NCI-H345 treated with DMSO at 0.1 percent for 48 hours (cell line): Measurements from ENCODE around the gene SOX10.
"Not testable (repeated sequence)": the region's sequence is repeated elsewhere in the genome, so short reads cannot be mapped to it uniquely, and the experiment has no call there.

Experiments
- DNase-seq: peaks from one replicate; lab custom pipeline; 2025; ENCODE audit not compliant: unreplicated experiment; lab: John Stamatoyannopoulos, UW

The SOX10 gene

DNA sequence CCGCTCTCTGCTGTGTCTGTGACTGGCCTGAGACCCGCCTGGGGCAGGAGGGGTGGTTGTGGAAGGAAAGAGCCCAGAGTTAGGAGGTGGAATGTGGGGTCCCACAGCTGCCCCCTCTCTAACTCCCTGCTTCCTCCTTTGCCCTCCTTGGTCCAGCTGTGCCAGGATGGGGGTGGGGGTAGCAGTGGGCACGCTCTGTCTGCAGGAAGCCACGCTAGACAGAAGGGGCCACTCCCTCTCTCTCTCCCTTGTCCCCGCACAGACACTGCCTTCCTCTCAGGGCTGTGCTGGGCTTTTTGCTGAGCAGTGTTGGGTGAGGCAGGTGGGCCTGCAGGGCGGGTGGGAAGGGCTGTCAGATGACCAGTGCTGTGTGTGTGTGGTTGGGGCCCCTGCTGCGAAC, 2.0 kb upstream of the SOX10 start:
- no peak for DNase-seq

DNA sequence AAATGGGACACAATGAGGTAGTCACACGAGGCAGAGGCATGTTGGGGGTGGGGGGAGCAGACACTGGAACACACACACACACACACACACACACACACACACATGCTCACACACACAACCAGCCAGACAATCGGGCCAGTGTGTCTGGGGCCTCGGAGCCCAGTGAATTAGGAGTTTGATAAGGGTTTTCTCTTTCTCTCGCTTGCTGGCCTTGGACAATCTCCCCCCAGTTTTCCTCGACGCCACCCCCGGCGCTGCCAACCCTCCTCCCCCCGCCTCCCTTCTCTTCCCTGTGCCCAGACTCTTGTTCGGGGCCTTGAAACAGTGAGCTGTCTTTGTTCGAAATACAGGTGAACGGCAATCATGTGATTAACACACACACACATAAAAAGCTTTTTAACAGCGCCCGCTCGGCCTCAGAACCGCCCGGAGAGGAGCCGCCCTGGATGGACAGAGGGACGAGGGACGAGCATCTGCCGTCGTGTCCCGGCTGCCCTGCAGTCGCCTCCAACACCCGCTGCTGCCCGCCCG, 1.5 kb upstream of the SOX10 start:
- no peak for DNase-seq

DNA sequence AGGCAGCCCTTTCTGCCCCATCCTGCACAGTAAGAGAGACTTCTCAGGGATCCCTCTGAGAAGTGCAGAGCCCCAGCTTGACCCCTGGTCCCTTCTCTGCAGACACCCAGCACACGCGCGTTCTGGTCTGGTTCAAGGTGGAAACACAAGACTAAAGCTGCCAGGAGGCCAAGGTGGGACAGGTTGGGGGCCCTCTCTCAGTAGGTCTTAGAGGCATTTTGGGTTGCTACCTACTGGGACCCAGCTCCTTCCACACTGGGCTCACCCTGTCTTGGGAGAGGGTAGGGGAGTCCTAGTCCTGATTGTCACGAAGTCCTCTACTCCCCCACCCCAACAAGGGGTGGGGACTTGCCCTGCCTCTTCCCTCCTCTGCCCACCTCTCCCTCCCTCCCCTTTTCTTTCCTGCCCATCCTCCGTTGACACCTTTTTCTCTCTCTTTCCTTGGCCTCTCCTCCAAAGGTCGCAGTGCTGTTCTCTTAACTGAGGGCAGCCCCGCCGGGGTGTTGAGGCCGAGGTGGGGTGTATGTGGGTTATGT, 763 bp upstream of the SOX10 start:
- DNase-seq: no peak

DNA sequence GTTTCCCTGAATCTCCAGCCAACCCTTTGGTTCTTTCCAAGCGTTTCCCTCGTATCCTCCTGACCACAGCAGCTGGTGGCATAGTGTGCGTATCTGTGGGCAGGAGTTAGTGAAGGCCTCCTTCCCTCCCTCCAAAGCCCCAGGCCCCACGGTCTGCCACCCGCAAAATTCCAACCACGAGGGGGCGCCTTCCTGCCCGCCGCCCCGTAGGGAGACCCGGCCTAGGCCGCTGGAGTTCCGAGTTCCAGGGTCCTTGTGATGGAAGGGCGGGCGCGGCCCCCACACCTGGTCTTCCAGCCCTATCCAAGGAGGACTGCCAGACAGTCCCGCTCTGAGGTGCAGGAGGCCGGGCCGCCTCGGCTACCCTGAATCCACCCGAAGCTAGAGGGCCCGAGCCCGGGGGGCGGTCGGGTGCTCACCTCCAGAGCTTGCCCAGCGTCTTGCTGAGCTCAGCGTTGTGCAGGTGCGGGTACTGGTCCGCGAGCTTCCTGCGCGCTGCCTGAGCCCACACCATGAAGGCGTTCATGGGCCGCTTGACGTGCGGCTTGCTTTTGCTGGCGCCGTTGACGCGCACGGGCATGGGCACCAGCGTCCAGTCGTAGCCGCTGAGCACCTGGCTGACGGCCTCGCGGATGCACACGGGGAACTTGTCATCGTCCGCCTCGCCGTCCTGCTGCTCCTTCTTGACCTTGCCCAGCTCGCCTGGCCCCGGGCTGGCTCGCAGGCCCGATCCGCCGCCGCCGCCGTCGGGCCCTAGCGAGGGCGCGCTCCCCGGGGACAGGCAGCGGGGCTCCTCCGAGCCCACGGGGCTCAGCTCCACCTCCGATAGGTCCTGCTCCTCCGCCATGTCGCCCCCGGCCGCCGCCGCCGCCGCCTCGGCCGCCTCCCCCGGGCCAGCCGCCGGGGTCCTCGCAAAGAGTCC, 1.2 kb downstream of the SOX10 start:
- DNase-seq: no peak

DNA sequence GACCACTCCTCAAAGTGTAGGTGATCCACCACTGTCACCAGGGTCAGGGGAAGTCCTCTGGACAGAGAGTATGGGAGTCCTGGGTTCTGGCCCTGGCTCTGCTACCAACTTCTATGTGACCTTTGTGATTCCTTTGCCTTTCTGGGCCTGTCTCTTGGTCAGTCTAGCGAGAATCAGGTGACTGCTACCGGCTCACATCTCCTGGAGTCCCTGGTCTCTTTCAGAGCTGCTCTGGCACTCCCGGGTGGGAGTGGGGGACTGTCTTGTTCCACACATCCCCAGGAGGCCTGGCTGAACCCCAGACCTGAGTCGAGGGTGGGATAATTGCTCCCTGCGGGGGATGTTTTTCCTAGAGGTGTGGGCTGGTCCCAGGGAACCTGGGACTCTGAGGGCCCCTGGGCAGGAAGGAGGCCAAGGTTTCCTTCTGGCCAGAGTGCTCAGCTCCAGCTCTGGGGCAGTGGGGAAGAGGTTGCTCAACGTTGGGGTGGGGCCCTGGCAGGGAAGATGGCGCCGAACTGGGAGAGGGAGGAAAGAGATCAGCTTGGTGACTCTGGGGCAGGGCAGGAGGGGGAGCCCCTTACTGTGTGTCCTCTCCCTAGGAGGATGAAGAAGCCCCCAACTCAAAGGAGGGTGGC, 2.1 kb downstream of the SOX10 start:
- no peak for DNase-seq

DNA sequence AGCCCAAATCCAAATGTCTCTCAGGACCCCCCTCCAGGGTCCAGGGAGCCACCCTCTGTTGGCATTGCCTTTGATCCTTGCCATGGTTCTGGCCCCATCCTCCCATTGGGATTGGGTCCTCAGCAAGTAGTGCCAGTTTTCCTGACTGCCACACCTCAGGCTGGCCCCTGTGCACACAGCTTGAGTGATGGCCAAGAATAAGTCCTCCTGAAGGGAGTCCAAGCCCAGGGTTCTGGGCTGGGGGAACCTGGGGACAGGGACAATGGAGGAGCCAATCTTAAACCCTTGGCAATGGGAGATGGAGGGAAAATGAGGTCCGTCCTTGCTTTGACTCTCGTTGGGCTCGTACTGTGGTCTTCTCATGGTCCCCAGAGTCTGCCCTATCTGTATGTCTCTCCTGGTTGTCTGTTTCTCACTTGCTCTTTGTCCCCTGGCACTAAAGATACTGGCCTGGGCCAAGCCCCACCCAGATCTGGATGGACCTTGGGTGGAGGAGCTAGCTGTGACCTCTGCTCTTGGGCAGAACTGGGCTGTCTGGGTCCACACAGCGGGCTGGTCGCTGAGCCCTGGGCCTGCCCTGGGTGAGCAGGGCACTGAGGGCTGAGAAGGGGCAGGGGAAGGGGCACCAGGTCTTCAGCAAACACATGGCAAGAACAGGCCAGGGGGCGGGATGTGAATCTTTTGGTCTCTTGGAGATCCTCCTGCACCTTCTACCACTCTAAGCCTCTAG, 2.9 kb downstream of the SOX10 start:
- DNase-seq: no peak

DNA sequence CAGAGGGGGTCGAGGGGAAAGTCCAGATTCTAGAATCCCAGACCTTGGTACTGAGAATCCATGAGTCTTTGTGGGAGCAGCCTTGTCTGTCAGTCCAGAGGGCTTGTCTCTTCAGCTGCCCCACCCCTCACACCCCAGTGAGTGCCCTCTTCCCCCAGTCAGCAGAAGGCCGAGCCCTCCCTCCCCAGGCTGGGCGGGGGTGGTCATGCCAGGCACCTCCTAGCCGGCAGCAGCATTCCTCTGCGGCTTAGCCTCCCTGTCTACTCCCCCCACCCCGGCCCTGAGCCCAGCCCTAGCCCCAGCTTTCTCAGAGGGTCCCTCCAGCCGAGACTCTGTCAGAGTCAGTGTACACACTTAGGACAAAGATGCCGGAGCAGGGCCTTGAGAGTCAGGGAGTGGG, 4.6 kb downstream of the SOX10 start:
- DNase-seq: no peak

DNA sequence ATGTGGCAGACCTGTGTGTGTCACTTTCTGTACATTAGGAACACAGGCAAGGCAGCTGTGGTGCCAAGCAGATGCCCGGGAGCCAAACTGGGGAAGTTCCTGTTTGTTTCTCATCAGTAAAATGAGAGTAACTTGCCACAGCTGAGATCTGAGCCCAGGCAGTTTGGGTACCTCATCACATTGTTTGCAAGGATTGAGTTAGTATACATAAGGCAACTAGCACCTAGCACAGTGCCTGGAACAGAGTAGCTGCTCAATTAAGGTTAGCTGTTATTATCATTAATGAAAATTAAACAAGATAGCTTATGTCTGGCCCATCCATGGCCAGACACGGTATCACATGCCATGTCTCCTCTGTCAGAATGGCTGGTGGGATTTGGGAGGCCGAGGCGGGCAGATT, 7.8 kb downstream of the SOX10 start:
- DNase-seq: no peak

DNA sequence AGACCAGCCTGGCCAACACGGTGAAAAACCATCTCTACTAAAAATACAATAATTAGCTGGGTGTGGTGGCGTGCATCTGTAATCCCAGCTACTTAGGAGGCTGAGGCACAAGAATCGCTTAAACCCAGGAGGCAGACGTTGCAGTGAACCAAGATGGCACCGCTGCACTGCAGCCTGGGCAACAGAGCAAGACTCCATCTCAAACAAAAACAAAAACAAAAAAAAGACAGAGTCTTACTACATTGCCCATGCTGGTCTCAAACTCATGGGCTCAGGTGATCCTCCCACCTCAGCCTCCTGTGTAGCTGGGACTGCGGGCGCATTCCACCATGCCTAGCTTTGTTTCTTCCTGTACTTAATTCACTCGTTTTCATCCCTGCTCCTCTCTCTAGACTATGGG, 8.3 kb downstream of the SOX10 start:
- not testable (repeated sequence) for DNase-seq

DNA sequence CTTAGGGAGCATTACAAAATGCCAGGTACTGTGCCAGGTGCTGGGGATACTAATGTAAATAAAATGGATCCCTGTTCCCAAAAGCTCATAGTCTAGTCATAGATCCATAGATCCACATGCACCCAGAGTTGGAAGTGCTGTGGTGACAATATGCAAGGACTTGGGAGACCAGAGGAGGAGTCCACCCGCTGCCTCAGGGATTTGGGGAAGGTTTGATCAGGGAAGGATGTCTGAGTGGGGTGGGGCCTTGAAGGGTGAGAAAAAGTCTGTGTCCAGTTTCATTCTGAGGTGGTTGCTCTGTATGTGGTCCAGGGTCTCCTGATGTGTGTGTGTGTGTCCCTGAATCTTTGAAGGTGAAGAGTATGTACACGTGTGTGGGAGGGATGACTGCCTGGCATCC, 9.2 kb downstream of the SOX10 start:
- no peak for DNase-seq

DNA sequence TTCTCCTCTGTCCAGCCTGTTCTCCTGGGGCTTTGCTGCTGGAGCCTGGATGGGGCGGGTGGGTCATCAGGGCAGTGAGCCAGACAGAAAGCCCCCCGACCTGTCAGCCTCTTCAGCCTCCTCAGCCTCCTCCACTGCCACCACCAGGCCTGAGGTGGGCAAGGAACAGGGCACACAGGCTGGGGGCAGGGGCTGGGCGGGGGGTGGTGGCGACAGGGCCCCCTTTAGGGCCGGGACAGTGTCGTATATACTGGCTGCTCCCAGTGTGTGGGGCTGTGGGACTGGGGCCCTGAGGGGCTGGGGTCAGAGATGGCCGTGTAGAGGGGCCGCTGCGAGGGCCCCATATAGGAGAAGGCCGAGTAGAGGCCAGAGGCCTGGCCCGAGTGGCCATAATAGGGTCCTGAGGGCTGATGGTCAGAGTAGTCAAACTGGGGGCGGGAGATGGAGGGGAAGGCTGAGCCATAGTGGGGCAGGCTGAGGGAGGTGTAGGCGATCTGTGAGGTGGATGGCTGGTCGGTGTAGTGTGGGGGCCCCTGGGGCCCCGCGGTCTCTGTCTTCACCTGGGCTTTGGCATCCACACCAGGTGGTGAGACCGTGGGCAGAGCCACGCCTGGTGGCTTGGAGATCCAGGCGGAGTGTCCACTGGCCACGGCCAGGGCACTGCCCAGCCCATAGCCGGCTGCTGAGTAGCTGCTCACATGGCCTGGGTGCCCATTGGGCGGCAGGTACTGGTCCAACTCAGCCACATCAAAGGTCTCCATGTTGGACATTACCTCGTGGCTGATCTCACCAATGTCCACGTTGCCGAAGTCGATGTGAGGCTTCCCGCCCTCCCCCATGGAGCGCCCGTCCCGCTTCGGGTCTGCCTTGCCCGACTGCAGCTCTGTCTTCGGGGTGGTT, 10.8 kb downstream of the SOX10 start:
- DNase-seq: no peak

DNA sequence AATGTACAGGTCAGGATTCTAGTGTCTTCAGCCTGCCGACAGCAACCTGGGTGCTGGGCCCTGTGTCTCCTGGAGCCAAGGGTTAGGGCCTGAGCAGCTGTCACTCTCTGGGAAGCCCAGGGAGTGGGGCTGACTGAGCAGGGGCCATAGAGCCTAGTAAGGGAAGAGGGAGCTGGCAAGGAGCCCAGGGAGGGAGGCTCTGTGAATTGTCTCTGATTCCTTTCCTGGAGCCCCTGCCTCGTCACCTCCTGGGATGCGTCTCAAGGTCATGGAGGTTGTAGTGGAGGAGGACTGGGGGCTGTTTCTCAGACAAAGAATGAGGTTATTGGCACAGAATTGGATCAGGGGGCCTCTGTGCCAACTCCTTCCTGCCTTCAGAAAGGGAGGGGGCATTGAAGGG, 11.8 kb downstream of the SOX10 start:
- DNase-seq: peak; percentile 19

DNA sequence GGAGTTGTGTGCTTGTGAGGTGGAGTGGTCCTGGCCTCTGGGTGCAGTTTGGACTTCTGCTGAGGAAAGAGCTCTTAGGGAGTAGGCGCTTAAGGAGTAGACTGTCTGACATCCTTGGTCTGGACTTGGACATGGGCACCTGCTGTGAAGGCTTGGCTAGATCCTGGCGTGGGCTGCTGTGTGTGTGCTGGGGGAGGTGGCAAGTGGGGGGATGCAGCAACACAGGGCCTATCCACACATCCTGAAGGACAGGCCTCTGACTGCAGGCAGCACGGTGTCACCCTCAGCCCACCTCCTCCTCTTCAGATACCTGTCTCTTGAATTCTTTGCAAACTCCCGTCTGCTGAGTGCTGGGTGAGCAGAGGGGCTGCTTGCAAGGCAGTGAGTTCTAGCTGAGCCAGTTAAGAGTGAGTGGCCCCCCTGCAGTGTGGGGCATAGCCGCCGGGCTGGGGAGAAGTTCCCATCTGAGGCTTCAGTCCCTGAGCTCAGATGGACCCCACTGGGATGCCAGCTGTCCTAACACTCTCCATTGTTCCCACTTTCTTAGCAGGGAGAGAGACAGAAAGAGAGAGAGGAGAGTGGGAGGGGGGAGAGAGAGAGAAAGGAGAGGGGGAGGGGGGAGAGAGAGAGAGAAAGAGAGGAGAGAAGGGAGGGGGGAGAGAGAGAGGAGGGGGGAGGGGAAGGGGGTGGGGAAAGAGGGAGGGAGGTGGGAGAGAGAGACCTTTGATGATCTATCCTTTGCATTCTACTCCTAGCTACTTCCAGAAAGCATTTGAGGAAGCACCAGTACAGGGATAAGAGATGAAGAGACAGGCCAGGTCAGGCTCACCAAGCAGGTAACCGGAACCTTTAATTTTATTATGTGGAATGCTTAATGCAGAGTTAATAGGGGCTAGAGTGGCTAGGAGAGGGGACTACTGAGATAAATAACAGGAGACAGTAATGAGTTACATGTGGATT, 12.6 kb downstream of the SOX10 start:
- DNase-seq: peak; percentile 12

DNA sequence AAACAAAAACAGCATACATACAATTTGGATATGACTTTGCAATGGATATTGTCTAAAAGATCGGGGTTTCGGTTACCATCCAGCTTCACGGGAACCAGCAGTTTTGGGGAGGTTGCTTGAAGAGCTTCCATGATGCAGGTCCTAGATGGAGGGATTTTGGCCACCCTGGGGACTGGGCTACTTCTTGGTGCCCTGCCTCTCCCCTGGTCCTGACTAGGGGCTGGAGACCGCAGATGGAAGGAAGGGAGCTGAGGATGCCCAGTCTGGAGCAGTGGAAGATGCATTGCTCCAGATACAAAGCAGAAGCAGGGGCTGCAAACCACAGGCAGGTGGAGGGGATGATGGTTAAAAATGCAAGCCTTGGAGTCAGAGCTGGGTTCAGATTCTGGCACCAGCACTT, 13.5 kb downstream of the SOX10 start:
- DNase-seq: no peak

DNA sequence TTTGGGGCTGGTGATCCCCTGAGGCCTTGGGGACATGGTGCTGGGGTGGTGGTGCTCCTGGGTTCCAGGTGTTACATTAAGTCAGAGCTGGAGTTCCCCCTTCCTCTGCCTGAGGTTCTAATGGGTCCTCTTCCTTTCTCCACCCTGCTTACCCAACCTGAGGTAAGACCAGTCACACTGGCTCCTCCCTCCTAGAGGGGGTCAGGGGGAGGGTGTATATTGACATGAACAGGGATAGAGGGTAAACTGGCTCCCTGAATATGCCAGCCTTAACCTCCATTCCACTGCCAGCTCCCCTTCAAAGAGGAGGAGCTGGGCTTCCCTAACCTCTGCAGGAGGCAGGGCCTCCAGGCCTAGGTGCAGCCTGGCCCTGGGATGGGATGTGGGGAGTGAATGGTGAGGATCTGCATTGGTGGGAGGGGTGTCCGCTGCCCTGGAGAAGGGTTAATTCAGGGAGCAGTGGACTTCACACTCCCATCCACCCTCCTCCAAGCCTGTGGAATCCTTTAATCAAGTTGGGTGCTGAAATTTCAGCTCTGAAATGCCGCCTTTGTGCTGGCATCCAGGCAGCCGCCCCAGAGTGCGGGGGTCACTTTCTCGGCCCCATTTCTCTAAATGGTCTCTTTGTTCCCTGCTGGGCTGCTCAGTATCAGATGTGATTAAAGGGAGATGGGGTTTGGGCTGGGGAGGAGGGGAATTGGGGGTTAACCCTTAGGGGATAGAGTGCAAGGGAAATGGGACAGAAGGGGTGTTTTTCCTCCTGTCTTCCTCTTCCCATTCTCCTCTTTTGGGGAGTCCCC, 15.7 kb downstream of the SOX10 start:
- no peak for DNase-seq

DNA sequence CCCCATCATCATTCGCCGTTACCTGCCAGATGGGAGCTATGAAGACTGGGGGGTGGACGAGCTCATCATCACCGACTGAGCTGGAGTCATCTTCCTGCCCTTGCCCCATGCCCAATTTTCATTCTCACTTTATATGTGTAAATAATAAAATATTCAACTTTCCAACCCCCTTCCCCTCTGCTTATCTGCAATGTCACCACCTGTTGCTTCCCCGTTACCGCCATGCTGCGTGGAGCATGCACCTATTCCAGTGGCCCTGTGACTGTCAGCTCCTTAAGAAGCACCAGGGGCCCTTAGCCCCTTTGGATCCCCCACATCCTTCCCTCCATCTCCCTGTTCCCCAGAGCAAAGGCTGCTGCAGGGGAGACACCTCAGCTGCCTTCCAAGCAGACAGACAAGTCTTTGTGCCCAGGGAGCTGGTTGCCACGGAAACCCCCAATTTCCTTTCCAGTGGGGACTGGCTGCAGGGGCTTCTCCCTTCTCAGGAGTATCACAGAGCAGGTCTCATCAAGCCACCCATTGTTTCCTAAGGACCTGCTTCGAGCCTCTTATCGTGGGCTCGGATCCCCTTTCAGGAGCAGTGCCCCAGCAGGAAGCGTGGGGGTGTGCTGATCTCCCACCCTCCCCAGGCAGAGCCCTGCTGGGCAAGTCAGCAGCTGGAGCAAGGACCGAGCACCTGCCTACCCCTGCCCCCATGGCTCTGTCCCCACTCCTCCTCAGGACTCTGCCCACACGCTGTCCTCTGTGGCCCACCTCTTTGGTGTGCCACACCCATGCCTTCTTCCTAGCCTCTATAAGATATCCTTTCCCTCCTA, 16.5 kb downstream of the SOX10 start:
- DNase-seq: no peak

DNA sequence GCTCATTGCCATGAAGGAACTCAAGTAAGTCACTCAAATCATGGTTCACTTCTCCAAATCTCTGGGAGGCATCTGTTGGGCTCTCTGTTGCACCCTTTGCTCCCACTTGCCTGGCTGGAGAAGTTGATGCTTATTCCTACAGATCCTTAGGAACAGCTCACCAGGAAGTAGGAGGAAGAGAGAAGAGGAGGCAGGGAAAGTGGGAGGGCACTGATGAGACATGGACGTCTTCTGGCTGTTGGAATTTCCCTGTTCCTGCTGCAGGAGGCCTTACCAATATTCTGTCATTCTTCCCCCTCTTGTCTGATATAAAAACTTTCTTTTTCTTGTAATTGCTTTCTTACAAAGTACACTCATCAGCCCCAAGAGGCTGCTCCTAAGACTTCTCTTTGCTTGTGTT, 17.2 kb downstream of the SOX10 start:
- DNase-seq: no peak
